Stimulated activated CD8-positive, alpha-beta memory T cell treated with anti-CD3 and anti-CD28 coated beads, Interleukin-15, amount 100 ng/mL, for 1 hour (primary cell): ENCODE data around the gene MCF2L.
"Not testable (repeated sequence)": the region's sequence is repeated elsewhere in the genome, so short reads cannot be mapped to it uniquely, and the experiment has no call there.

Source experiments
- DNase-seq: peaks from one replicate; pipeline ENCODE4 v3.0.0-alpha.2; 2020; ENCODE audit warnings: low read depth

Gene MCF2L

DNA sequence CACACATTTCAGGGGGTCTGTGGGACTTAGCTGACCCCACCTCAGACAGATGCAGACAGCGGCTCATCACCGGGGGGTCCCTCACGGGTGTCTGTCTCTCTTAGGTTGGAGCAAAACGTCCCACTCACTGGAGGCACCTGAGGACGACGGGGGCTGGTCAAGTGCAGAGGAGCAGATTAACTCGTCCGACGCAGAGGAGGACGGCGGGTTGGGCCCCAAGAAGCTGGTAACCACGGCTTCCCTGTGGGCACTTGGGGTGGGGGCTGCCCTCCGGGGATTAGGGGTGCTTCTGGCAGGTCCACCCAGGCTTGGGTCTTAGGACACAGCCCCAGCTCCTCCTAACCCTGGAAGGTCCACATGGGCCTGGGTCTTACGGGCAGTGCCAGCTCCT lies 125.4 kb downstream of the MCF2L start:
- no peak for DNase-seq

DNA sequence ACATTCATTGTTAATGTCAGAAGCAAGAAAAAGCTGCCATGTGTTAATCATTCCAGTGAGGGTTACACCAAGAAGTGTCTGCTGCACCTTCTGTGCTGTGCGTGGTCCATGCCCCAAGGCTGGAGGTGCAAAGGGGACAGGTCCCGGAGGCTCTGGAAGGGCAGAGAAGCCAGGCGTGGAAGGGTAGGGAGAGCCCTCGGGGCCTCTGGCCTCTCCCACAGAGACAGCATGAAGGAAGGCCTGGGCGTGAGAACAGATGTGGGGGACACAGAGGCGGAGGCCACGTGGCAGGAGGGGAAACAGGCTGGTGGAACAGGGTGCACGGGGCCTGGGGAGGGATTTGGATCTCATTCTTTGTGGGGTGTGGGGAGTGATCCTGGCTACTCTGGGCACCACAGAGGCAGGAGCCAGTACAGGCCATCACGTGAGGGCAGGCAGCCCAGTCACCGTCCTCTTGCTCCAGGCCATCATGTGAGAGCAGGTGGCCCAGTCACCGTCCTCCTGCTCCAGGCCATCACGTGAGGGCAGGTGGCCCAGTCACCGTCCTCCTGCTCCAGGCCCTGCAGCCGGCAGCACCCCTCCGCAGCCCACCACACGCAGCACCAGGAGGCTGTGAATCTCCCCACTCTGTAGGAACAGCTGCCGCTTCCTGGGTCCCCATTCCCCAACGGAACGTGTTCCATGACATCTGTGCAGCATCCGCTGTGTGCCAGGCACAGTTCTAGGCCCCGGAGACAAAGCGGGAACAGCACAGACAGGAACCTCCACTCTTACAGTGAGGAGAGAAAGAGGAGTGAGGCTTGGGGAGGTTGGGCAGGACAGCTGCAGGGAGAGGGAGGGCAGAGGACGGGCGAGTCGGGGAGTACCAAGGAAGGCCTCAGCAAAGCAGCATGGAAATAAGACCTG lies 126.4 kb downstream of the MCF2L start:
- DNase-seq = no peak

DNA sequence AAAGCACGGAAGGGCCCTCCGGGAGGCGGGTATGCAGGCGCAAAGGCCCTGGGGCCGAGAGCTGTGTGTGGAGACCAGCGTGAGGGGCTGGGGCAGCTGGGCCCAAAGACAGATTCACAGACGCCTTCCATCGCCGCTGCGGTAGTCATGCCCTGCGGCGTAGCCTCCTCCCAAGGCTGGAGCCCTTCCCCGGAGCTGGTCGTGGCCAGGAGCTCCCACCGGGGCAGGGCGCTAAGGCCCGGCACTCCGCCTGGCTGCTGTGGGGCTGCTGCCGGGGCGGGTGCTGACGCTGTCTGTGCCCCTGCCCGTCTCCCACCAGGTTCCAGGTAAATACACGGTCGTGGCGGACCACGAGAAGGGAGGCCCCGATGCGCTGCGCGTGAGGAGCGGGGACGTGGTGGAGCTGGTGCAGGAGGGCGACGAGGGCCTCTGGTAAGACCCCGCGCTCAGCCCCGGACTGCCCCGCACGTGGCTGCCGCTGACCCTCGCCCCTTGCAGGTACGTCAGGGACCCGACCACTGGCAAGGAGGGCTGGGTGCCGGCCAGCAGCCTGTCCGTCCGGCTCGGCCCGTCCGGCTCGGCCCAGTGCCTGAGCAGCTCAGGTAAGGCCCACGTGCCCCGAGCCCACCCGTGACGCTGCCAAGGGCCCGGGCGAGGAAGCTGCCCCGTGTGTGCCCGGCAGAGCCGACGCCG lies 127.2 kb downstream of the MCF2L start:
- DNase-seq = no peak

DNA sequence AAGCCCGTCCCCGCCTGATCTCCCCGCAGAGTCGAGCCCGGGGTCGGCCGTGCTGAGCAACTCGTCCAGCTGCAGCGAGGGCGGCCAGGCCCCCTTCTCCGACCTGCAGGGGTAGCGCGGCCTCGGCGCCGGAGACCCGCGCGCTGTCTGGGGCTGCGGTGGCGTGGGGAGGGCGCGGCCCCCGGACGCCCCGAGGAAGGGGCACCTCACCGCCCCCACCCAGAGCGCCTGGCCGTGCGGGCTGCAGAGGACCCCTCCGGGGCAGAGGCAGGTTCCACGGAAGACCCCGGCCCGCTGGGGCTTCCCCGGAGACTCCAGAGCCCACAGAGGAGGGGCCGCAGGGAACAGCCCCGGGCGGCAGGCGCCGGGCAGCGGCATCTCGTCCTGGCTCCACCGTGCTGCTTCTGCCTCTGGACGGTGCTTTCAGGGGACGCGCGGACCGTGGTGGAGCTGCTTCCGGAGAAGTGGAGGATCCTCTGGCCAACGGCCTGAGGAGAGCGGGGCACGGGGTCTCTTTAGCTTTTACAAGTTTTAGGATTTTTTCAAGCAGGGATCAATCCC lies 127.8 kb downstream of the MCF2L start:
- DNase-seq = no peak

DNA sequence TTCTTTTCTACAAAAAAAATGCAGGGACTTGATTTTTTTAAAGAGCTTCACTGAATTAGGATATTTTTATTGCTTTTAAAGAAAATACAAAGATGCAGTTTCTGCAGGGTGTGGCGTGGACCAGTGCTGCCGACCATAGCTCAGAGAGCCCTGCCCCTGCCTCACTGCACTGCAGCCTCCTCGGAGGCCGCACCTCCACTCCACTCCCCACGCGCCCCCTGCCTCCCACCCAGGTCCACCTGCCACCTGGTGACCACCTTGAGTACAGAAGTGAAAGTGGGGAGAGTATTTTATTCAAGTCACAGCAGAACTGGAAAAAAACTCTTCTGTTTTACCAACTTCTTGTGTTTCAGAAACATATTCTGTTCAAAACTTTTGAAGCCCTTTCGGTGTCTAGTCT lies 128.6 kb downstream of the MCF2L start:
- DNase-seq = no peak

DNA sequence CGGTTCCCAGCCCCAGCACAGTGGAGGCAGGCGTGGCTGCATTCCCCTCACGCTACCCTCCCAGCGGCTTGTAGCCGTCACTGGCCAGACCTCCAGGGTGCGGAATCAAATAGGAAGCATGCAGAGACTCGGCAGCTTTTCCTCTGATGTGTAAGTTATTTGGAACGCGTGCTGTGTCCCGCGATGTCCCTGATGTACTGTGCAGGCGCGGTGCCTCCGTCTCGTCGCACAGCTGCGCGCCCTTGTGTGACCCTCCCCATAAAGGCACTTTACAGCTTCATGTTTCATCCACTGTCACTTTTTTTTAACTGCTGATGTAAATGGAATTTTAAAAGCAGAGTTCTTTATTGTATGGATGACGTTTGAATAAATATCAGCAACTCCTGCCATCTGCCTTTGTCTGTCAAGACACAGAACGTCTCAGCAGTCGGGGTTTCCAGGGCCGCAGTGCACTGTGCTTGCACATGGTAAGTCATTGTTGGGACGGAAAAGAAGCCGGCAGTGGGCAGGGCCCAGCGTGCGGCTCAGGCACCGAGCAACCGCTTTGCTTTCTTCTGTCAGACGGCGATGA lies 129.2 kb downstream of the MCF2L start:
- no peak for DNase-seq

DNA sequence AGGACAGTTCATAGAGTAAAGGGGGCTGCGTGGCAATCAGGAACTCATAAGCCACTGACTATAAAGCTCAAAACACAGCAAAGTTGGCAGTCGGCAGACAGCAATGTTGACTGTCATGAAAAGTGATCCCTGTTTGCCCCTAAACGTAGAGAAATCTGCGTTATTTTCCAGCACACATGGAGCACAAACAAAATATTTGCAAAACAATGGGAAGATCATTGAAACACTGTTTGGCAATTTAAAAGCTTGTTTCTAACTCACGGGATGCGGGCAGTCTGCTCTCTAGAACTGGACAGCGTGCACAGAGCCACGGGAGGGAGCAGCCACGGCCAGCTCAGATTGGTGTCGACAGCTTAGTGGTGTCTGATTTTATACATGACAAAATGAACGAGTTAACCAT lies 130.1 kb downstream of the MCF2L start:
- no peak for DNase-seq

DNA sequence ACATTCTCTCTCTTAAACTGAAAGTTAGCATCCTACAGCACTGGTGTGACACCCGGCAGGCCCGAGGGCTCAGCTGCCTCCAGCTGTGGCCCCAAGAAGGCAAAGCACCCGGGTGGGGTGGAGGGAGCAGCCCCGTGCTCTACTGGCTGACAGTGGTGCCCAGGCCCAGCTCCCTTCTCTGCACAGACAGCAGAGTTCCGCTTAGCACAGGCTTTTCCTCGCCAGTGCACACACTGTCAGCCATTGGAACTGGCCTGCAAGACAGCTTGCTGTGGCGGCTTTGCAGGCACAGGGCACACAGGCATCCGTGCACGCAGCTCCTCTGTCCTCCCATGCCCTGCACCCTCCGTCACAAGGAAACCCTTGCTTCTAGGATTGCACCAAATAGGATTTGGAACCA lies 133.3 kb downstream of the MCF2L start:
- not testable (repeated sequence) for DNase-seq

DNA sequence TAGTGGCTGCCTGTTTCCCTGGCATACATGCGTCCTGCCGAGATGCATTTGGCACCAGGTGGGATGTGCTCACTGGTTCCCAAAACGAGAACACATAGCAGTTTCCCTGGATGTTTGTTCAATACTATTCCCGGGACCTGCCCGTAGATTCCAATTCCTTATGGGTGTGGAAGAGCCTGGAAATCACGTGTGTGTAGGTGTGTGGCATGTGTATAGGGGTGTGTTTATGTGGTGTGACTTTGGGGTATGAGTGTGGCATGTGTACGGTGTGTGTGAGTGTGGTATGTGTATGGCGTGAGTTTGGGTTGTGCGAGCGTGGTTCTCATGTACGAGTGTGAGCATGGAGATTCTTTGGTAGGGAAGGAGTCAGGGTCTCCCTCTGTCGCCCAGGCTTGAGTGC lies 133.7 kb downstream of the MCF2L start:
- no peak for DNase-seq

DNA sequence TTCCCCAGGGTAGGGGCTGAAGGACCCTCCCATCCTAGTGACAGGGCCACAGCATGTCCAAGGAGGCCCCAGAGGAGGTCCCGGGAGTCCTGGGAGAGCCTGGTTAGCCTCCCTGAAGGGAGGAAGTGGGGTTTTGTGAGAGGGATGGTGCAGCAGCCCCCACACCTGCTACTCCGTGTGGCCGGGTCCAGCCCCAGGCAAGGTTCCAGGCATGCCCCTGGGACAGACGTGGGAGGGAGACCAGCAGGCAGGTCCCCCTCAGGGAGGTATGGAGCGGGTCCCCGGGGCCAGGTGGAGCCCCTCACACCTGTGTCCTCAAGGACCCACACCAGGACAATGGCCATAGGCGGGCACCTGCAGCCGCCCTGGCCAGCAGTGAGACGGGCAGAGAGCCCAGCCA lies 134.6 kb downstream of the MCF2L start:
- DNase-seq = no peak

DNA sequence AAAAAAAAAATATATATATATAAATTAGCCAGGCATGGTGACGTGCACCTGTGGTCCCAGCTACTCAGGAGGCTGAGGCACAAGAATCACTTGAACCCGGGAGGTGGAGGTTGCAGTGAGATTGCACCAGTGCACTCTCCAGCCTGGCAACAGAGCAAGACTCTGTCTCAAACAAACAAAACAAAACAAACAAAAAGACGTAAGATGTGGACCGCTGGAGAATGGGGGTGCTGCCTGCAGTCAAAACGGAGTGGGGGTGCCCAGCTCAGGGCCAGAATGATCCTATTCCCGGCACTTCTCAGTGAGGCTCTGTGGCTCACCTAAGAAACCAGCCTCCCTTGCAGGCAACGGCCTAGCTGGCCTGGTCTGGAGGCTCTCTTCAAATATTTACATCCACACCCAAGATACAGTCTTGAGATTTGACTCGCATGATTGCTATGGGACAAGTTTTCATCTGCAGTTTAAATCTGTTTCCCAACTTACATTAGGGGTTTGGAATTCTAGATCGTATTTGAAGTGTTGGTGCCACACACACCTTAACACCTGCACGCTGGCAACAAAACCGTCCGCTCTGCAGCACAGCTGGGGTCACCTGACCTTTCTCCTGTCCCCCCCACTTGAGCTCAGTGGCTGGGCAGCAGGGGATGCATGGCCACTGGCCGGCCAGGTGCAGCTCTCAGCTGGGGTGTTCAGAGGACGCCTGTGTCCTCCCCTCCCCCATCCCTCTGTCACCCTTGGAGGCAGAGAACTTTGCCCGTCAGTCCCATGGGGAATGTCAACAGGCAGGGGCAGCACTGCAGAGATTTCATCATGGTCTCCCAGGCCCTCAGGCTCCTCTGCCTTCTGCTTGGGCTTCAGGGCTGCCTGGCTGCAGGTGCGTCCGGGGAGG lies 136.3 kb downstream of the MCF2L start, which contains the start of gene F7:
F7 (plus strand) TSS at position 760 of the 889 bp plus-strand sequence; CDS start at position 811, 51 bp downstream.
- DNase-seq = no peak

DNA sequence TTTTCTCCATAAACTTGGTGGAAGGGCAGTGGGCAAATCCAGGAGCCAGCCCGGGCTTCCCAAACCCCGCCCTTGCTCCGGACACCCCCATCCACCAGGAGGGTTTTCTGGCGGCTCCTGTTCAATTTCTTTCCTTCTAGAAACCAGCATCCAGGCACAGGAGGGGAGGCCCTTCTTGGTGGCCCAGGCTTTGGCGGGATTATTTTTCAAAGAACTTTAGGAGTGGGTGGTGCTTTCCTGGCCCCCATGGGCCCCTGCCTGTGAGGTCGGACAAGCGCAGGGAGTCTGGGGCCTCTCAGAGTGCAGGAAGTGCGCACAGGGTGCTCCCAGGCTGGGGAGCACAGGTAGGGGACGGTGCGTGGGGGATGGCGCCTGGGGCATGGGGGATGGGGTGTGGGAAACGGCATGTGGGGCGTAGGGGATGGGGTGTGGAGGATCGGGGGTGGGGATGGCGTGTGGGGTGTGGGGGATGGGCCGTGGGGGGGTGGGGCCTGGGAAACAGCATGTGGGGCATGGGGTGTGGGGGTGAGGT lies 137.0 kb downstream of the MCF2L start:
- no peak for DNase-seq

DNA sequence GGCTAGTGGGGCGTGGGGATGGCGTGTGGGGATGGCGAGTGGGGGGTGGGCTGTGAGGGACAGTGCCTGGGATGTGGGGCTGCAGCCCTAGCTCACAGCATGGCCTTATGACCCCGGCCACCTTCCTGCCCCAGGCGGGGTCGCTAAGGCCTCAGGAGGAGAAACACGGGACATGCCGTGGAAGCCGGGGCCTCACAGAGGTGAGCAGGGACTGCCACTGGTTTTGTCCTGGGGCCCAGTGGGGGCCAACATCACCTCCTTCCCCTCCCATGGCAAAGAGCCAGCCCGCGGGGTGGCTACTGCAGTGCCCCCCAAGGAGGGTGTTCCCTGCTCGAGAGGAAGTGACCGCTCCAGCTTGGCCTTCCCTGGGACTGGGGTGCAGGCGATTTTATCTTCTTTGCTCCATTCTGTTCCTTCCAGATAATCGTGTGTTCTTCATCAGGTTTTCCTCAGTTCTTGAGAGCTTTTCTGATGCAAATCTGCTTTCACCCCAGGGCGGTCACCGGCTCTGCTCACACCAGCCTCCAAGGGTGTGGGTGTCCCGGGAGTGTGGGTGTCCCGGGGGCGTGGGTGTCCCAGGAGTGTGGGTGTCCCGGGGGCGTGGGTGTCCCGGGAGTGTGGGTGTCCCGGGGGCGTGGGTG lies 137.8 kb downstream of the MCF2L start:
- no peak for DNase-seq

DNA sequence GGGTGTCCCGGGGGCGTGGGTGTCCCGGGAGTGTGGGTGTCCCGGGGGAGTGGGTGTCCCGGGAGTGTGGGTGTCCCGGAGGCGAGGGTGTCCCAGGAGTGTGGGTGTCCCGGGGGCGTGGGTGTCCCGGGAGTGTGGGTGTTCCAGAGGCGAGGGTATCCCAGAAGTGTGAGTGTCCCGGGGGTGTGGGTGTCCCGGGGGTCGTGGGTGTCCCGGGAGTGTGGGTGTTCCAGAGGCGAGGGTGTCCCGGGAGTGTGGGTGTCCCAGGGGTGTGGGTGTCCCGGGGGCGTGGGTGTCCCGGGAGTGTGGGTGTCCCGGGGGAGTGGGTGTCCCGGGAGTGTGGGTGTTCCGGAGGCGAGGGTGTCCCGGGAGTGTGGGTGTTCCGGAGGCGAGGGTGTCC lies 139.5 kb downstream of the MCF2L start:
- DNase-seq = not testable (repeated sequence)

DNA sequence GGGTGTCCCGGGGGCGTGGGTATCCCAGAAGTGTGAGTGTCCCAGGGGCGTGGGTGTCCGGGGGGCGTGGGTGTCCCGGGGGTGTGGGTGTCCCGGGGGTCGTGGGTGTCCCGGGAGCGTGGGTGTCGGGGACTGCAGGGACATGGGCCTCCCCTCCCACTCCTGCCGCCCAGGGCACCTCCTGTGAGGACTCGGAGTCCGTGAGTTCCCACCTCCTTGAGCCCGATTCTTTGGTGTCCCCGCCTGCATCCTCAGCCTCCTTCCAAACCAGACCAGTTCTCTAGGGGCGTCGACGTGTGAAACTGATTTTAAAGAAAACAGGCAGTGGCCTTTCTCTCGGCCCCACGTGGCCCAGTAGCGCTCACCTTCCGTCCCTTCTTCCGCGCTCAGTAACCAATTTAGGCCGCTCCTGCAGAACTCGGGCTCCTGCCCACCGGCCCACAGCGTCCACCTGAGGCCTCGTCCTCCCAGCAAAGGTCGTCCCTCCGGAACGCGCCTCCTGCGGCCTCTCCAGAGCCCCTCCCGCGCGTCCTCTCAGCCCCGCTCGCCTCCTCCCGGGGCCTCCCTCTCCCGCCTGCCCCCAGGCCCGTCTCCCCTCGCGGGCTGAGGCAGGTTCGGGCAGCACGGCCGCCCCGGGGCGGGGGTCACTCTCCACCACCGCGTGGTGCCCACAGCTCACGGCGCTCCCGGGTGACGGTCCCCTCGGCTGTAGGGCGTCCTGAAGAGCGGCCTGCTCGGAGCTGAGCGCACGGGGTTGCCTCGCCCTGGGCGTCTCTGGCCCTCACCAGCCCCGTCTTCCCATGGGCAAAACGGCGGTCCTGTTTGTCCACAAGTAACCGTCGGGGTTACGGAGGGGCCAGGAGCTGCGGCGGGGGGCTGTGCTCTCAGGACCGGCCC lies 140.4 kb downstream of the MCF2L start:
- no peak for DNase-seq

DNA sequence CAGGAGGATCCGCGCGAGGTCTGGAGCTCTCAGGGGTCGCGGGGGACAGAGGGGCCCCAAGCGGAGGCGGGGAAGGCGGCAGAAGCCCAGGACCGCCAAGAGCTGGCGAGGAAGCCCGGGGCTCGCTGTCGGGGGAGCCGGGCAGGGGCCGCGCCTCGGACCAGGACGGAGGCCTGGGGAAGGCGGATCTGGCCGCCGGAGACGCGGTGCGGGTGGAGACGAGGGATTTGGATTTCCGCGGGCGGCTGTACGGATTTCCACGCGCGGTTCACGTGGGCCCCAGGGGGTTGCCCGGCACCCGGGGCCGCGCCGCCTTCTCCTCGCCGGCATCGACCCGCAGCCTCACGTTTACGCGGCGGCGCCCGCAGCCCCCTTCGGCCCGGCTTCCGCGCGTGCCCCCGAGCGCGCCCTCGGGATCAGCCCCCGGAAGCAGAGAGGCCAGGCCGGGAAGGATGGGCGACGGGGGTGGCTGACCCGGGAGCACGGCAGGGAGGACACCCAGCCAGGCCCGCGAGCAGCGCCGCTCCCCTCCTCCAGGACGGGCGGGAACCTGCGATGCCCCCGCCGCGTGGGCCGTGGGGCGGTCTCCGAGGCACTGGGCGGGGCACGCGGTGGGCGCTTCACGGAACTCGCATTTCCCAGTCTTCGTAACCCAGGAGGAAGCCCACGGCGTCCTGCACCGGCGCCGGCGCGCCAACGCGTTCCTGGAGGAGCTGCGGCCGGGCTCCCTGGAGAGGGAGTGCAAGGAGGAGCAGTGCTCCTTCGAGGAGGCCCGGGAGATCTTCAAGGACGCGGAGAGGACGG lies 141.2 kb downstream of the MCF2L start:
- no peak for DNase-seq

DNA sequence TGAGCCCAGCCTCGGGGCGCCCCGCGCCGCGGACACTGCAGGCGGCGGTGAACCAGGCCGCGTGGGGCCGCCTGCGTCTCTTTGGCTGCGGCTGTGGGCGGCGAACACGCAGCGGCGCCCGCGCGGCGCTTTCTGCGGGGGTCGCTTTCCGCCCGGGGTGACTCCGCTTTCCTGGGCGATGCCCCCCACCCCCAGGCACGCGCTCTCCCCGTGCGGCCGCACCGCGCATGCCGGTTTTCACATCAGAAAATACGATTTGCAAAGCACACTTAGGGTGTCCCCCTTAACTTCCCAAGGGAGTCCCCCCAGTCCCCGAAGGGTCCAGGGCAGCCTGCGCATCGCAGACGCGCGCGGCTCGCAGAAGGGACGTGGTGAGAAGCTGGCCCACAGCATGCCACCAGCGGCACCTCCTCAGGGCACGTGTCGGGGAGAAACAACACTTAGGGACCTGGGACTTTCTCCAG lies 141.9 kb downstream of the MCF2L start:
- no peak for DNase-seq

DNA sequence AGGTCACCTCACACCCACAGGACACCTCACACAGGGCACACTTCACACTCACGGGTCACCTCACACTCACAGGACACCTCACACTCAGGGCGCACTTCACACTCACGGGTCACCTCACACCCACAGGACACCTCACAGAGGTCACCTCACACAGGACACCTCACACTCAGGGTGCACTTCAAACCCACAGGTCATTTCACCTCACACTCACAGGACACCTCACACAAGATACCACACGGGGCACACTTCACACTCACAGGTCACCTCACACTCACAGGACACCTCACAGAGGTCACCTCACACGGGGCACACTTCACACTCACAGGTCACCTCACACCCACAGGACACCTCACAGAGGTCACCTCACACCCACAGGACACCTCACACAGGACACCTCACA lies 142.8 kb downstream of the MCF2L start:
- not testable (repeated sequence) for DNase-seq

DNA sequence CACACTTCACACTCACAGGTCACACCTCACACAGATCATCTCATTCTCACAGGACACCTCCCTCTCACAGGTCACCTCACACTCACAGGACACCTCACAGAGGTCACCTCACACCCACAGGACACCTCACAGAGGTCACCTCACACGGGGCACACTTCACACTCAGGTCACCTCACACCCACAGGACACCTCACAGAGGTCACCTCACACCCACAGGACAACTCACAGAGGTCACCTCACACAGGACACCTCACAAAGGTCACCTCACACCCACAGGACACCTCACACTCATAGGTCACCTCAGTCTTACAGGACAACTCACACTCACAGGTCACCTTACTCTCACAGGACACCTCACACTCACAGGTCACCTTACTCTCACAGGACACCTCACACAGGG lies 143.5 kb downstream of the MCF2L start:
- DNase-seq = not testable (repeated sequence)
